Measurements from ENCODE around the gene SCGB1D2.

DNA sequence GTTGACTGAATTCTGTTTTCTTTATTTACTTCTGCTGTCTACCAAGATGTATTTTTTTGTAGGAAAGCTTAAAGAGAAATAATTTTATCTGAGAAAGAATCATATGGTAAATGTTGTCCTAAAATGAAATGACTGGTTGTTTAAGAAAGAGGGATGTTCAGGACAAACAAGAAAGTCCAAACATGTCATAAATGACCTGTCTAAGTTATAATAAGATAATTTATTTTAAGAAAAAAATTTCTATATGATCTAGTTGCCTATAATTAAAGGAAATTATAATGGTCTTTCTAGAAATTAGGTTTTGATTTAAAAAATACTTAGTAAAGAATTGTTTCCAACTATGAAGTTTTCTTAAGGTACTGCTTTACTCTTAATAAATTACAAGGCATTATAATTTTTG, 38.4 kb downstream of the SCGB1D2 start:
- TF ChIP-seq POLR2A (IDR thresholded peaks at IDR 0.05; ENCODE audit: low read depth, low read length): no peak
- no peak for TF ChIP-seq TAF1 (IDR thresholded peaks at IDR 0.05; ENCODE audit: low read depth, low read length)
- no peak for TF ChIP-seq POLR2AphosphoS5 (IDR thresholded peaks at IDR 0.05; ENCODE audit: low read depth, low read length)
- TF ChIP-seq SPI1 (IDR thresholded peaks at IDR 0.05; ENCODE audit: low read depth, low read length): no peak

Data from GM12891 (cell line).